Posterior cingulate gyrus (tissue), 11 donors: ENCODE measurements around the gene KAT6B.
"Not testable (repeated sequence)": the region's sequence is repeated elsewhere in the genome, so short reads cannot be mapped to it uniquely, and the experiment has no call there.

Experiments
- DNase-seq, 10 donors: peaks; one replicate each; pipeline versions ENCODE4 v3.0.0 to v3.0.0-alpha.2; 2020 to 2021; ENCODE audit warnings: mixed read lengths in 3 of 10
- intact Hi-C: fragments of 100-400 bp; cut with DNase I; formaldehyde crosslinking; loops from one replicate; pipeline ENCODE4 v1.15.1; 2023

KAT6B gene

GRCh38 chr10:74882831-74883230 lies 56.4 kb downstream of the KAT6B start:
- DNase-seq = no peak
- intact Hi-C loops = no loop called here

- DNase-seq = no peak
- intact Hi-C loops = no loop called here
Measured at GRCh38 chr10:74883428-74883827, 57.0 kb downstream of the KAT6B start.

DNA sequence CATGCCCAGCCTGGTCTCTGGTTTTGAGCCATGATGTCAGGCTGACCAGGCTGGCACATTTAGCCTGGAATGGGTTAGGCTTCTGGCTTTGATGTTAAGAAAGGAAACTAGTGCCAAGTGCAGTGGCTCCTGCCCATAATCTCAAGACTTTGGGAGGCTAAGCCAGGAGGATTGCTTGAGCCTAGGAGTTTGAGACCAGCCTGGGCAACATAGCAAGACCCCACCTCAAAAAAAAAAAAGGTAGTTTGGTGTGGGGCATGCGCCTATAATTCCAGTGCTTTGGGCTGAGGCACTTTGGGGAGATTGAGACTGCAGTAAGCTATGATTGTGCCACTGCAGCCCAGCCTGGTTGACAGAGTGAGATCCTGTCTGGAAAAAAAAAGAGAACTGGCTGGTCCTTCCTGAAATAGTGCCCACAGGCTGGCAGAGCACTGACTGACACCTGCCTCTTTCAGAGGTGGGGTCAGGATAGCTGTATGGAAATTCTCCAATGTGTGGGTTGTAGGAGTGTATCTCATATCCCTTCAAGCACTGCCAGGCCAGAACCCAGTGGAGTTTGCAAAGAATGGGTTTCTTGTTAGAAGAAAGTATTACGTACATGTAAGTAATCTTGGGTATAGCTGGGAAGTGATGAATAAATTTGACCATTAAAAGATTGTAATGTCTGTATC lies 61.3 kb downstream of the KAT6B start:
- intact Hi-C loops = no loop called here

DNA sequence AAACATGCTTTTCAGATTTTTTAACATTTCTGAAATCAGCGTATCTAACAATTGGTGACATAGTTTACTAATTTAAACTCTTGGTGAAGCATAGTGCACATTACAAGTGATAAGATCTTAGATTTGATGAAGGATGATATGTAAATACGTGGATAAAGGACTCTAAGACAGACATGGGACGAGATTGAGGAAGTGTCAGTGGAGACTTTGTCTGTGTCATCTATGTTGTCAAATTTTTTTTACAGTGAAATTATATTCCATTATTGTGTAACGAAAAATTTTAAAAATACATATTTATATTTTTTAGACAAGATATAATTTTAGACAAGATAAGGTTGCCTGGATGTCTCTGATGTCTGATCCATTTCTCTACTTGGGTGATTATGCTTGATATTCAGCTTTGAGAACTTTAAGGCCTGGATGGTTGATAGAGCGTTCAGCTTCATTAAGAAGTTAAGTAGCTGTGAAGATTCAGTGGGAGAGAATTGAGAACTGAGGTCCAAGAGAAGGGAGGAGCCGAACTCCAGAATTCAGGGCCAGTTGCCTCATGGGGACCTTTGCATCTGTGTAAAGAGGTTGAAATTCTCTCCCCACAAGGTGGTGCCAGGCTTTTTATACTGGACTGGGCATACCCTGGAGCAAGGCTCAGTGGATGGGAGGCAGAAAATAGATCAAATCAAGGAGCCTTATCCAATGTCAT lies 62.7 kb downstream of the KAT6B start:
- intact Hi-C loops = no loop called here
- peak in 1 of 10 donors; percentile 19 for DNase-seq

More for the DNA sequence above, 61.3 kb downstream of the KAT6B start:
- DNase-seq = no peak

GRCh38 chr10:74889662-74889998 lies 63.2 kb downstream of the KAT6B start:
- no peak for DNase-seq
- intact Hi-C loops = no loop called here

- no peak for DNase-seq
- intact Hi-C loops = no loop called here
Measured at GRCh38 chr10:74890460-74890859, 64.1 kb downstream of the KAT6B start.

DNA sequence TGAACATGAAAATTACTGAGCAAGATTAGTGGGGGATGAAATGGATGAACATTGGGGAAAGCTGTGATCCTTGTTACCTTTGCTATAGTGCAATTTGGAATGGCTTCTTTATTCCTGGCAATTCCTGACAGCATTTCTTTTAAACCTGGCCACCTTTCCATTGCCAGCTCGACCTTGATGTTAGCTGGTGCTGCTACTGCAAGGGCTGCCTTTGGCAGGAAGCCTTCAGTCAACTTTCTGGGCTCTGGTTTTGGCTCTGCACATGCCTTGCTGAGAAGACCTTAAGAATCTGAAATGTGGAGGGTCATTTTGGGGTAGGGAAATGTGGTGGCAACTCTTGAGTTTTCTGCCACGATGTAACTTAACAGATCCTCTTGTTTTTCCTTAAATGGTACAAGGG lies 64.7 kb downstream of the KAT6B start:
- DNase-seq = no peak
- intact Hi-C loops = no loop called here

GRCh38 chr10:74892839-74893238 lies 66.4 kb downstream of the KAT6B start:
- intact Hi-C loops = no loop called here
- DNase-seq = no peak

DNA sequence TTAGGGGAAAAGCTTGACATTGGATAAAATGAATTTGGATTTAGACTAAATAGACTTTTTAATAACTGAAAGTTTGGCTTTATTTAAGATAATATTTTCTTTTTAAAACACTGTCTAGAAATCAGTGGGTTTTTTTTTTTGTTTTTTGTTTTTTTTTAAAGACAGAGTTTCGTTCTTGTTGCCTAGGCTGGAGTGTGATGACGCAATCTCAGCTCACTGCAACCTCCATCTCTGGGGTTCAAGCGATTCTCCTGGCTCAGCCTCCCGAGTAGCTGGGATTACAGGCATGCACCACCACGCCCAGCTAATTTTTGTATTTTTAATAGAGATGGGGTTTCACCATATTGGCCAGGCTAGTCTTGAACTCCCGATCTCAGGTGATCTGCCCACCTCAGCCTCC lies 66.9 kb downstream of the KAT6B start:
- DNase-seq, intact Hi-C loops: not testable (repeated sequence)

- DNase-seq = no peak
Measured at GRCh38 chr10:74896788-74897527, 70.6 kb downstream of the KAT6B start.

GRCh38 chr10:74898201-74898976 lies 72.0 kb downstream of the KAT6B start:
- intact Hi-C loops = no loop called here
- DNase-seq = no peak

More at GRCh38 chr10:74896788-74897527, 70.6 kb downstream of the KAT6B start:
- intact Hi-C loops = no loop called here

- no peak for DNase-seq
Measured at GRCh38 chr10:74900297-74900696, 73.9 kb downstream of the KAT6B start.

DNA sequence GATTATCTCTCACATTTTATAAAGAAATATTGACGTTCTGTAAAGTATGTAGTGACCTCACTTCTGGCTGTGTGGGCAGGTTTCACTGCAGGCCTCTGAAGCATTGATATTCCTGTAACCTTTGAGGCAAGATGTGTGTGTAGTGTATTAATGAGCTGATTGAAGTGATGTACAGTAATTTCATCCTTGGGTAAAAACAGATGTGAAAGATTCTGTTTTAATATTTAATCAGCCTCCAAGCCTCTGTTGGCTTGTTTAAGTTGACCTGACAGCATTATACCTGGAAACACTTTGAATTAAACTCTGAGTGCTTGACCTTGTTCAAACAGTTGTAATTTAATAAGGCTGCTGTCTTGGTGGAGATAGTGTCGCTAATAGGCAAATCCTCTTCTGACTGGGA lies 74.9 kb downstream of the KAT6B start:
- intact Hi-C loops = no loop called here
- no peak for DNase-seq

More at GRCh38 chr10:74900297-74900696, 73.9 kb downstream of the KAT6B start:
- intact Hi-C loops = no loop called here

GRCh38 chr10:74901867-74902450 lies 75.6 kb downstream of the KAT6B start:
- intact Hi-C loops = no loop called here

DNA sequence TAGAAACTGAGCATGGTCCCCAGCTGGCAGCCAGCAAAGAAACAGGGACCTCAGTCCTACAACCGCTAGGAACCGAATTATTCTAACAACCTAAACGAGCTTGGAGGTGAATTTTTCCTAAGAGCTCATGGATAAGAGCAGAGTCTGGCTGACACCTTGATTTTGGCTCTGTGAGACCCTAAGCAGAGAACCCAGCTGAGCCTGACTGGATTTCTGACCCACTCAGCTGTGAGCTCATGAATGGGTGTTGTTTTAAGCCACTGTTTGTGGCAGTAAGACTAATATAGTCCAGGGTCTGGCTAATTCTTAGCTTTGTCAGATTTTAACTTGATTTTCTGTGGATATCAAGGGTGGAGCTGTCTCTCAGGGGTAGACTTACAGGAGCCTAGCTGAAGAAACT lies 77.1 kb downstream of the KAT6B start:
- intact Hi-C loops = no loop called here
- DNase-seq = no peak

More at GRCh38 chr10:74901867-74902450, 75.6 kb downstream of the KAT6B start:
- DNase-seq = no peak

DNA sequence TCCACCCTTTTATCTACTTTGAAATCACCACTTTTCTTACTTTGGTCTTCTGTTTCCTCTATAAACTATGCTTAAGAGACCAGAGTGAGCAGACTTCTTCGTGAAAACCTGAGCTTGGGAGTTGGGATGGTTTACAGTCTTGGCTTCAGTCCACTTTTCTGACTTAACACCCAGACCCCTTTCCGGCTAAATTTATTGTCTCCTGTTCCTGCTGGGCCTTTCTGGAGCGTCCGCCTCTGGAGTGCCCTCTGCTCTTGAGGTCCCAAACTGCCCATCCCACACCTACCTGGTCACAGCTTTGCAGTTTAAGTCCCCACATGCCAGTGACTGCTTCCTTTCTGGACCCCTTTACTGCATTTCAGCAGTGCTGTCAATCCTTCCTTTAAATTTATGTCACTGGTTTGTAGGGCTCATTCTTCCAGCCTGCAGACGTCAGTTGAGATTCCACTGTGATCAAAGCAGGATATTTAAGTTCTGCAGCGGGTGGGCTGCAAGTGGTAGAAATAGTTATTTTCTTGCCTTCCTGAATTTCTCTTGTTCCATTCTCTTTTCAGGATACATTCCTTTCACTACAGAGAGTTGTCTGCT lies 80.3 kb downstream of the KAT6B start:
- intact Hi-C loops = no loop called here
- no peak for DNase-seq

DNA sequence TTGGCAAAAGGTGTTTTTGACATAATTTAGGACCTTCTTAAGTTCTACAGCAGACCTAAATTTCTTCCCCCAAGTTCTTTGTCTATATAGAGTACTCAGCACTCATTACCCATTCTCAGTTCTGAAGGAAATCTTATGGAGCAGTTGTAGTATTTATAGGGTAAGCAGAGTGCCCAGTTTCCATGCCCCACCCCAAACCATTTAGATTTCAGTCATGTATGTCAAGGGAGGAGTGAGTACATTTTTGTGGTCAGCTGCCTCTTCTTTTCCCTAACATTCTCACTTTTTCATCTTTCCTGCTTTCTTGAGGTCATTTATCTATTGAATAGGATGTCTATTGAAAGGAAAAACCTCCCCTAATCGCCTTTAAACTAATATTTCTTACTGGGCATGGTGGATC lies 83.3 kb downstream of the KAT6B start:
- intact Hi-C loops = no loop called here
- no peak for DNase-seq

- DNase-seq = no peak
- intact Hi-C loops = no loop called here
Measured at GRCh38 chr10:74910241-74910975, 84.0 kb downstream of the KAT6B start.

DNA sequence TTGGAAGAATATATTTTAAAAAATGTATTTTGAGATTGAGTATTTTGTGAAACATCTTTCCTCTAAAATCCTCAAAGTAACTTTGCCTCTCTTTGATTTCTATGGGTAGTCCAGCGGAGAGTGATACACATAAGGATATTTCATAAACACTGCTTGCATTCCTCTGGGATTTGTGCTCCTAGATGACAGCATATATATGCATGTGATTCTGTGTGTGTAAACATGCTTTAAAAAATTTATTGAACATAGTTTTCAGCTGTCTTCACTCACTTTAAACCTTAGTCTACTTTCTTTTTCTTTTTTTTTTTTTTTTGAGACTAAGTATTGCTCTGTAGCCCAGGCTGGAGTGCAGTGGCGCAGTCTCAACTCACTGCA lies 84.6 kb downstream of the KAT6B start:
- intact Hi-C loops = no loop called here
- no peak for DNase-seq
